ENCODE data around the gene HUNK. TPM values are rescaled to one million over a fixed set of nuclear protein-coding genes. Genes with fewer than 3 reads are reported as not detected.
"Not testable (repeated sequence)": the region's sequence is repeated elsewhere in the genome, so short reads cannot be mapped to it uniquely, and the experiment has no call there.

HUNK gene
- total and polyA plus RNA-seq, 2 experiments from 2014 or later = 7.1 to 10.8 TPM

DNA sequence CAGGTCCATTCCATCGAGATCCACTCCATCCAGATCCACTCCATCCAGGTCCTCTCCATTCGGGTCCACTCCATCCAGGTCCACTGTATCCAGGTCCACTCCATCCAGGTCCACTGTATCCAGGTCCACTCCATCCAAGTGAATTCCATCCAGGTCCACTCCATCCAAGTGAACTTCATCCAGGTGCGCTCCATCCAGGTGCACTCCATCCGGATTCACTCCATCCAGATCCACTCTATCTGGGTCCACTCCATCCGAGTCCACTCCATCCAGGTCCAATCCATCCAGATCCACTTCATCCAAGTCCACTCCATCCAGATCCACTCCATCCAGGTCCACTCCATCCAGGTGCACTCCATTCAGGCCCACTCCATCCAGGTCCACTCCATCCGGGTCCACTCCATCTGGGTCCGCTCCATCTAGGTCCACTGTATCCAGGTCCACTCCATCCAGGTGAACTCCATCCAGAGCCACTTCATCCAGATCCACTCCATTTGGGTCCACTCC lies 157.4 kb downstream of the HUNK start:
- no peaks in the 10 kb centered on the region for H3K4me1 ChIP-seq (ENCODE audit: insufficient read depth)
- H4K20me1 ChIP-seq (ENCODE audit: insufficient read depth, poor library complexity, severe bottlenecking) = no peaks in the 10 kb centered on the region
- no peaks in the 10 kb centered on the region for H3K27me3 ChIP-seq
- no peak for TF ChIP-seq EZH2 (IDR thresholded peaks at IDR 0.05; ENCODE audit: borderline replicate concordance)
- H3K79me2 ChIP-seq = no peaks in the 10 kb centered on the region
- no peak overlapping the region for H3K4me3 ChIP-seq
- no peak overlapping the region for H3K4me2 ChIP-seq
- H3K36me3 ChIP-seq (replicated peaks; ENCODE audit: insufficient read depth, low read depth) = no peaks in the 10 kb centered on the region
- no peaks in the 10 kb centered on the region for H3K9me2 ChIP-seq (replicated peaks; ENCODE audit: insufficient read depth)
- 76% methylated on average over 7 of the region's 7 CpGs for WGBS (ENCODE audit: low lambda C conversion rate, missing lambda C conversion rate)
- no peak overlapping the region for H2AFZ ChIP-seq
- no peaks in the 10 kb centered on the region for H3K9me3 ChIP-seq (ENCODE audit: low read depth)
- no peak overlapping the region for H3K27ac ChIP-seq
- DNase-seq (ENCODE audit: low spot score) = no peak

DNA sequence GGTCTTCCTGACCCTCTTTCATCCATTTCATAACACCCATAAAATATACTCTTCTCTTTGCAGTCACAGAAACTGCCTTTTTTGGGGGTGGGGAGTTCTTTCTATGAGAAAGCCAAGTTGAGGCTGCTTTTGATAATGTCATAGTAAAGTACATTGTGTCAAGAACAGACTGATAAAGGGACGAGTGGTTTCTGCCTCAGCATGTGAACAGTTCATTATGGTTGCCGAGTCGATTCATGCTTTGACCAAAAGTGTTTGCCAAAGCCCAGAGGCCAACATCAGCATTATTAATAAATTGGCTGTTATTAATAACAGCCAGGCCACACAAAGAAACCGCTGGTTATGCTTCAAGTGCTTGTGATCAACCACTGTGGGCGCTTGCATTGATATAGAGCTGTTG lies 162.0 kb downstream of the HUNK start:
- no peaks in the 10 kb centered on the region for H3K9me3 ChIP-seq (ENCODE audit: low read depth)
- no peaks in the 10 kb centered on the region for H4K20me1 ChIP-seq (ENCODE audit: insufficient read depth, poor library complexity, severe bottlenecking)
- H3K79me2 ChIP-seq = no peaks in the 10 kb centered on the region
- TF ChIP-seq, protein P1, sequence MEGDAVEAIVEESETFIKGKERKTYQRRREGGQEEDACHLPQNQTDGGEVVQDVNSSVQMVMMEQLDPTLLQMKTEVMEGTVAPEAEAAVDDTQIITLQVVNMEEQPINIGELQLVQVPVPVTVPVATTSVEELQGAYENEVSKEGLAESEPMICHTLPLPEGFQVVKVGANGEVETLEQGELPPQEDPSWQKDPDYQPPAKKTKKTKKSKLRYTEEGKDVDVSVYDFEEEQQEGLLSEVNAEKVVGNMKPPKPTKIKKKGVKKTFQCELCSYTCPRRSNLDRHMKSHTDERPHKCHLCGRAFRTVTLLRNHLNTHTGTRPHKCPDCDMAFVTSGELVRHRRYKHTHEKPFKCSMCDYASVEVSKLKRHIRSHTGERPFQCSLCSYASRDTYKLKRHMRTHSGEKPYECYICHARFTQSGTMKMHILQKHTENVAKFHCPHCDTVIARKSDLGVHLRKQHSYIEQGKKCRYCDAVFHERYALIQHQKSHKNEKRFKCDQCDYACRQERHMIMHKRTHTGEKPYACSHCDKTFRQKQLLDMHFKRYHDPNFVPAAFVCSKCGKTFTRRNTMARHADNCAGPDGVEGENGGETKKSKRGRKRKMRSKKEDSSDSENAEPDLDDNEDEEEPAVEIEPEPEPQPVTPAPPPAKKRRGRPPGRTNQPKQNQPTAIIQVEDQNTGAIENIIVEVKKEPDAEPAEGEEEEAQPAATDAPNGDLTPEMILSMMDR (IDR thresholded peaks at IDR 0.05; ENCODE audit: poor library complexity) = no peak
- TF ChIP-seq EZH2phosphoT487 (IDR thresholded peaks at IDR 0.05; ENCODE audit: low read depth, severe bottlenecking, unreplicated experiment) (no peak), EZH2 (IDR thresholded peaks at IDR 0.05; ENCODE audit: borderline replicate concordance) (no peak)
- H3K4me2 ChIP-seq = no peak overlapping the region
- no peaks in the 10 kb centered on the region for H3K4me1 ChIP-seq (ENCODE audit: insufficient read depth)
- no peaks in the 10 kb centered on the region for H3K36me3 ChIP-seq (replicated peaks; ENCODE audit: insufficient read depth, low read depth)
- no peak overlapping the region for H3K4me3 ChIP-seq
- H3K27me3 ChIP-seq = no peaks in the 10 kb centered on the region
- H2AFZ ChIP-seq = no peak overlapping the region
- WGBS (ENCODE audit: low lambda C conversion rate, missing lambda C conversion rate) = 91% methylated on average over 5 of the region's 5 CpGs
- no peak overlapping the region for H3K27ac ChIP-seq
- H3K9me2 ChIP-seq (replicated peaks; ENCODE audit: insufficient read depth) = no peaks in the 10 kb centered on the region
- DNase-seq (ENCODE audit: low spot score) = no peak

DNA sequence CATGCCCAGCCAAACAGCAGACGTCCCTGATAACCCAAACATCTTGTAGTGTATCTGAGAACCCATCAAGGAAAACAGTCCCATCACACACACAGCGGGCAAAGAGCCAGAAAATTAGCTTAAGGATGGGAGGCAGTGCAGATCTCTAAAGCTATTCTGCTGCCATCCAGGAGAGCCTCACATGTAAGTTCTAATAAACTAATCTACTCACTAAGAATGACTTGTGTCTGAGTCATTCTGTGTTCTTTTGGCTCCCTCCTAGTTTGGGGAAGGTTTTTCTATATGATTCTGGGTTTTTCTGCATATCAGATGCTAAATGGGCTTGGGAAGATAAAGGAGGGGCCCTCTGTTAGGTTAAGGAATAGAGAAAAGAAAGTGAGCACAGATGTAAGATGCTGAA lies 162.8 kb downstream of the HUNK start:
- TF ChIP-seq, protein P1 (IDR thresholded peaks at IDR 0.05; ENCODE audit: poor library complexity) = no peak
- TF ChIP-seq EZH2phosphoT487 (IDR thresholded peaks at IDR 0.05; ENCODE audit: low read depth, severe bottlenecking, unreplicated experiment) (no peak), EZH2 (IDR thresholded peaks at IDR 0.05; ENCODE audit: borderline replicate concordance) (no peak)
- no peak for DNase-seq (ENCODE audit: low spot score)
- H3K9me3 ChIP-seq (ENCODE audit: low read depth) = no peaks in the 10 kb centered on the region
- H4K20me1 ChIP-seq (ENCODE audit: insufficient read depth, poor library complexity, severe bottlenecking) = no peaks in the 10 kb centered on the region
- 79% methylated on average over 2 of the region's 2 CpGs for WGBS (ENCODE audit: low lambda C conversion rate, missing lambda C conversion rate)
- no peaks in the 10 kb centered on the region for H3K27me3 ChIP-seq
- H3K27ac ChIP-seq = no peak overlapping the region
- H3K4me1 ChIP-seq (ENCODE audit: insufficient read depth) = no peaks in the 10 kb centered on the region
- H3K9me2 ChIP-seq (replicated peaks; ENCODE audit: insufficient read depth) = no peaks in the 10 kb centered on the region
- no peak overlapping the region for H3K4me2 ChIP-seq
- H3K36me3 ChIP-seq (replicated peaks; ENCODE audit: insufficient read depth, low read depth) = no peaks in the 10 kb centered on the region
- H2AFZ ChIP-seq = no peak overlapping the region
- no peak overlapping the region for H3K4me3 ChIP-seq
- H3K79me2 ChIP-seq = no peaks in the 10 kb centered on the region

DNA sequence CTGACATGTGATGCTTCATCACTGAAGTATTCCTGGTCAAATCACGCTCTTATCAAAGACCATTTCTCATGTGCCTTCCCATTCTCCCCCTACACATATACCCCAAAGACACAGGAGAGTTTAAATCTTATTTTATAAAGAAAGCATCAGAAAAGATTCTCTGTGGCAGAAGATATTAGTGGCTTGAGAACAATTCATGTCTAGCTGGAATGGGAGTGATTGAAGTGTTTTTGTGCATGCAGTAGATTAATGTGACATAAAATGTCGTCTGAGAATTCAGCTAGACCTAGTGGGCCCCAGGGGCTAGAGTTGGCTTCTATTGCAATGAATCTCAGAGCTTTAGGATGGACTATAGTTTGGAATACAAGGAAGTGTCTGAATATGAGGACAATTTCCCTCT lies 163.9 kb downstream of the HUNK start:
- 86% methylated on average over 2 of the region's 2 CpGs for WGBS (ENCODE audit: low lambda C conversion rate, missing lambda C conversion rate)
- Histone ChIP-seq H3K79me2 (no peaks in the 10 kb centered on the region), H3K27ac (no peak overlapping the region), H3K9me2 (replicated peaks; ENCODE audit: insufficient read depth) (no peaks in the 10 kb centered on the region), H3K4me2 (no peak overlapping the region), H4K20me1 (ENCODE audit: insufficient read depth, poor library complexity, severe bottlenecking) (no peaks in the 10 kb centered on the region), H3K27me3 (no peaks in the 10 kb centered on the region), H3K4me1 (ENCODE audit: insufficient read depth) (no peaks in the 10 kb centered on the region), H2AFZ (no peak overlapping the region), H3K4me3 (no peak overlapping the region), H3K36me3 (replicated peaks; ENCODE audit: insufficient read depth, low read depth) (no peaks in the 10 kb centered on the region), H3K9me3 (ENCODE audit: low read depth) (no peaks in the 10 kb centered on the region)
- TF ChIP-seq EZH2phosphoT487 (IDR thresholded peaks at IDR 0.05; ENCODE audit: low read depth, severe bottlenecking, unreplicated experiment) = no peak
- TF ChIP-seq, protein P1 (IDR thresholded peaks at IDR 0.05; ENCODE audit: poor library complexity) = no peak
- TF ChIP-seq EZH2 (IDR thresholded peaks at IDR 0.05; ENCODE audit: borderline replicate concordance) = no peak
- DNase-seq (ENCODE audit: low spot score) = no peak

DNA sequence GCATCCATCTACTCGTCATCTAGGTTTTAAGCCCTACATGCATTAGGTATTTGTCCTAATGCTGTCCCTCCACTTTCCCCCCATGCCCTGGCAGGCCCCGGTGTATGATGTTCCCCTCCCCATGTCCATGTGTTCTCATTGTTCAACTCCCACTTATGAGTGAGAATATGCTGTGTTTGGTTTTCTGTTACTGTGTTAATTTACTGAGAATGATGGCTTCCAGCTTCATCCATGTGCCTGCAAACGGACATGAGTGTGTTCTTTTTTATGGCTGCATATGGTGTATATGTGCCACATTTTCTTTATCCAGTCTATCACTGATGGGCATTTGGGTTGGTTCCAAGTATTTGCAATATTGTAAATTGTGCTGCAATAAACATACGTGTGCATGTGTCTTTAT lies 165.9 kb downstream of the HUNK start:
- not testable (repeated sequence) for H3K27ac ChIP-seq; H3K36me3 ChIP-seq (replicated peaks; ENCODE audit: insufficient read depth, low read depth); H3K9me3 ChIP-seq (ENCODE audit: low read depth); H3K4me2 ChIP-seq; H3K79me2 ChIP-seq; H4K20me1 ChIP-seq (ENCODE audit: insufficient read depth, poor library complexity, severe bottlenecking); DNase-seq (ENCODE audit: low spot score); H3K27me3 ChIP-seq; H3K4me1 ChIP-seq (ENCODE audit: insufficient read depth); H3K4me3 ChIP-seq; H3K9me2 ChIP-seq (replicated peaks; ENCODE audit: insufficient read depth); H2AFZ ChIP-seq
- 89% methylated on average over 4 of the region's 4 CpGs for WGBS (ENCODE audit: low lambda C conversion rate, missing lambda C conversion rate)
